HG03064 (cell line): ENCODE data around the gene SPTBN1.

Experiments used
- ATAC-seq: cut with Tn5 transposase; IDR thresholded peaks from one replicate; pipeline ENCODE4 v1.9.1; 2021; ENCODE audit warnings: low read depth; ENCODE audit not compliant: unreplicated experiment

SPTBN1 gene

DNA sequence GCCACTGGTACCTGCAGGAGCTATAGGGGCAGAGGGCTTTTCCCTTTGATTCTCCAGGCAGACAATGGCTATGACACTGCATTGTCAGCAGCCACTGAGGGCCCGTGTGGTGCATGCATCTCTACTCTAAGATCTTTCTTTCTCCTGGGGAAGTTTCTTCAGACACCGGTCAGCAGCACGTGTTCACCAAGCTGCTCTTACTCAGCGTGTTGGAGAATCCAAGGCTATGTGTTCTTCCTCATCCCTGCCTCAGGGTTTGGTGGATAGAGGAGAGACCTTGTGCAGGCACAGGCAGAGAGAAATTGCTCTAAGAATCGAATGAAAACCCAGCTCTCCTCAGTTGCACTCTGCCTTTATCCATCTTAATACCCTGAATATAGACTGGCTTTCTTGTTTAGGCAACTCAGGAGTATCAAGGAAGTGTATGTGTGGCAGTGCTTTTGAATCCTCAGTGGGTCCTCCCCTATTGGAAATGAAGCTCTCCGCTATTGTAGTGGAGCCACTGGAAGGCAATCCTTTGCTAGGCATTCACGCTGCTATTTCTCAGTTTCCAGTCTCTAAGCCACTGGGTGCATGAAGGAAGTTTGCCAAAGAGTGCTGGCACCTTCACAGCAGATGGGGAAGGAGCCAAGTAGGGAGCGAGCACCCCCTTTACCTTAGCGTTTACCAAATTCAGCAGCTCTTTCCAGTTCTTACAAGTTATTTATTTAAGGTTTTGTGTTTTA is 180.4 kb downstream of the SPTBN1 start:
- ATAC-seq, result no peak

DNA sequence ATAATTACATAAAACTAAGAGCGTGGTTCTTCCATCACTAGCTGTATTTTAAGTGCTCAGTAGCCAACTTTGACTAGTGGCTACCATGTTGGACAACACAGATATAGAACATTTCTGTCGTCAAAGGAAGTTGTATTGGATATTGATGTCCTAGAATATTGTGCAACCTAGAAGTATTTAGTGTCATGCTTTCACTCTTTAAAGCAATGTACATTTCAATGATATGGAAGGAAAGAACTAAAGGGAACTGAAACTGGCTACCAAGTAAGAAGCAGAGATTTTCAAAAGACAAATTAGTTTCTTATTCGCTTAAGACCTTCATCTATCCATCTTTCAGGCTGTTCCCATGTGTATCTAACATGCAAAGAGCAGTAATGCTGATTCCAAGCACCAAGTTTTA is 182.0 kb downstream of the SPTBN1 start:
- no peak for ATAC-seq

DNA sequence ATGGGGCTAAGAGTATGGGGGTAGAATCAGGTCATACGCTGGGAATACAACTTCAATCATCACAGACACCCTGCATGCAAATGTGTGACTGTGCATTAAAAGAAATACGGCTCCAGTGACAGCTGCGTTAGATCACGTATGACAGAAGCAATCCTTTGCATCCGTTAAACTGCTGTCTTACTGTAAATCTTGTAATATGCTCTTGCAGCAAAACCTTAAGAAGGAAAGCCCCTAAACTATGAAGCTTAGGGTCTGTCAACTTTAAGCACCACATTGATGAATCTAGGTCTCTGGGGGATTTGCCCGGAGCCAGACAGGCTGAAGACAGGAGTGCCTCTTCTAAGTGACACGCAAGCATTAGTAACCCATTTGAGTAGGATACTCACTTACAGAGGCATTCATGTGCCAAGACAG is 182.7 kb downstream of the SPTBN1 start:
- ATAC-seq, result no peak

DNA sequence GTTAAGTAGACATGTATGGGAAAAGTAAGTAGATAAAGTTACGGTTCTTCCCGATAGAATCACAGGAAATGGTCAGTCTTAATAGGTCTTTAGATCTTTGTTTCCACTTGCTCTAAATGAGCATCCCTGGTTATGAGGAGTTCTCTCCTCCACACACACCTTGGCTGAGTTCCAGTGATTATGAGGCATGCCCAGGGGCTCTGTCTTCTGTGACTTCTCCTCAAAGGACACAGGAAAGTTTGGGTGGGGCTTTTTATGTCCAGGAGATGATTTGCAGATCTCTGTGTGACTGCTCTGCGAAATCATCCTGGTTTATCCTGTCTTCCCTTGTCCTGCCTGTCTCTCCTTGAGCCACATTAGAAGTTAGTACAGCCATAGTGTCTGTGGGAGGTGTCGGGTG is 183.5 kb downstream of the SPTBN1 start:
- no peak for ATAC-seq

DNA sequence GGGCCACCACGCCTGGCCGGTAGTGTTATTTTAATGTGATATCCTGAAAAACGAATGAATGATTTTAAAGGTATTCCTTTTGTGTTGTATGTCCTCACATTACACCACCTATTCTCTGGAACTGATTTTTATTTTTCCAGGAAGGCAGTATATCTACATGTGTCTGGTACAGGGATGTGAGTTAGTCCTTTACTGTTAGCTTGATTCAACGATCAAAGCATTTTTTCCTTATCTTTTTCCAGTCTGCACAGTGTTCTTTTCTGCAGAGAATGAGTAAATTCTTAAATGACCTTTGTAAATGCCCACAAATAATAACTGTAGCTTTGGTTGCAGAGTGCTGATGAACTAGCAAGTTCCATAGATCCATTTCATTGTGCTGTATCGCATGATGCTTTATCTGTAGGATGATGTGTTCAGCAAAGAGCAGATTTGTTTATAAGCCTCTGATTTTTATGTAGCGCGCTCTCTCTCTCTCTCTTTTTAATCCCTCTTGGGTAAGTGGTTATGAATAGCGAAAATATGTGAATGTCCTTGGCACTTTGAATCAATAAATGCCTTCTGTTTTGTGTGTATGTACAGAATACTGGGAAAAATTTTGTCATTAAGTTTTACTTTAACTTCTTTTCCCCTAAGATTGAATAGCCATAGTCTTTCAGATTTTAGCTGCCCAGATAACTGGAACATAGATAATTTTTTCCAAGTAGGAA is 184.9 kb downstream of the SPTBN1 start:
- no peak for ATAC-seq

DNA sequence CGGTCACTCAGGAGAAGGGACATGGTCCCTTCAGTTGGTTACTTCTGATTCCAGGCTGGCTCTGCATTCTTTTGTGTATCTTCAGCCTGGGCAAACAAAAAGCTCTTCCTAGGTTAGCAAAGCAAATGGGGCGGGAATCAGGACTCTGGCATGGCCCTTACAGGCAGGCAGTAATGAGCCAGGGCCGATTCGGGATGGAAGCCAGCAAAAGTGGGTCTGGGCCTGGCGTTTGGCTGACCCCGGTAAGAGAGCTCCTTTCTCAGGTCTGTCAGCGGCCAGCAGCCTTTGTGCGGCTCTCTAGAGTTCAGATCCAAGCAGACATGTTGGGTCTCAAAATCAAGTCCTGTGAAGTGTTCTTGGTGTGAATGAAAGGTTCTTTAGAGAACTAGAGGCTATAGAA is 185.9 kb downstream of the SPTBN1 start:
- ATAC-seq, result no peak

DNA sequence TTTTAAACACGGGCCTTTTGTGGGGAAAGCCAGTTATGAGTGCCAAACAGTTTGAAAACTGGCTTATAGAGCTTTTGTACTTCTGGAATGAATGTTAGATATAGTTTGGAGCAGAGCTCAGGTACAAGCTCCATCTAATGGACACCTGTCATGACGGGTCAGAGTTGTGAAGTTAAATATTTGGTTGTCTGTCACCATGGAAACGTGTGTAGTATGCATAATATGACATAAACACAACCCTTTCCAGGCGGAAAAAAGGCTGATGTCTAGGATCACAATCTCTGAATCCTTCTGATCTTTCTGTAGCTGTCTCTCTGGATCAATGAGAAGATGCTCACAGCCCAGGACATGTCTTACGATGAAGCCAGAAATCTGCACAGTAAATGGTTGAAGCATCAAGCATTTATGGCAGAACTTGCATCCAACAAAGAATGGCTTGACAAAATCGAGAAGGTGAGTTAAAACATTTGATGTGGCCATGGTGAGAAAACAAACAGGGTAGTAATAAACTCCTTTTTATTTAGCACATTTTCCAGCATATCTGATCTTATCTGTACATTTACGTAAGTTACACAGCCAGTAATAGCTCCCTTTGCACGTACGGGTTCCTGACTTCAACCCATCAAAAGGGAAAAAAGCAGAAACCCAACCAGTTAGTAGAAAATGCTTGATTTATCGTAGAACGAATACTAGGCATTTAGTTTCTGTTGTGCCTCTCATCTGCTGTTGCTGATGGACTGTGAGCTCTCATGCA is 186.7 kb downstream of the SPTBN1 start:
- ATAC-seq, result no peak

DNA sequence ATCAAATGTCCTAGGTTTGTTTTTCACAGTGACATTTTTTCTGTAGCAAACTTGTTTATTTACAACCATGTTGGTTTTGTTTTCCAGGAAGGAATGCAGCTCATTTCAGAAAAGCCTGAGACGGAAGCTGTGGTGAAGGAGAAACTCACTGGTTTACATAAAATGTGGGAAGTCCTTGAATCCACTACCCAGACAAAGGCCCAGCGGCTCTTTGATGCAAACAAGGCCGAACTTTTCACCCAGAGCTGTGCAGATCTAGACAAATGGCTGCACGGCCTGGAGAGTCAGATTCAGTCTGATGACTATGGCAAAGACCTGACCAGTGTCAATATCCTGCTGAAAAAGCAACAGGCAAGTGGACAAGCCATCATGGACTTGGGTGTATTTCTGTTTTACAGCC is 188.1 kb downstream of the SPTBN1 start:
- no peak for ATAC-seq

DNA sequence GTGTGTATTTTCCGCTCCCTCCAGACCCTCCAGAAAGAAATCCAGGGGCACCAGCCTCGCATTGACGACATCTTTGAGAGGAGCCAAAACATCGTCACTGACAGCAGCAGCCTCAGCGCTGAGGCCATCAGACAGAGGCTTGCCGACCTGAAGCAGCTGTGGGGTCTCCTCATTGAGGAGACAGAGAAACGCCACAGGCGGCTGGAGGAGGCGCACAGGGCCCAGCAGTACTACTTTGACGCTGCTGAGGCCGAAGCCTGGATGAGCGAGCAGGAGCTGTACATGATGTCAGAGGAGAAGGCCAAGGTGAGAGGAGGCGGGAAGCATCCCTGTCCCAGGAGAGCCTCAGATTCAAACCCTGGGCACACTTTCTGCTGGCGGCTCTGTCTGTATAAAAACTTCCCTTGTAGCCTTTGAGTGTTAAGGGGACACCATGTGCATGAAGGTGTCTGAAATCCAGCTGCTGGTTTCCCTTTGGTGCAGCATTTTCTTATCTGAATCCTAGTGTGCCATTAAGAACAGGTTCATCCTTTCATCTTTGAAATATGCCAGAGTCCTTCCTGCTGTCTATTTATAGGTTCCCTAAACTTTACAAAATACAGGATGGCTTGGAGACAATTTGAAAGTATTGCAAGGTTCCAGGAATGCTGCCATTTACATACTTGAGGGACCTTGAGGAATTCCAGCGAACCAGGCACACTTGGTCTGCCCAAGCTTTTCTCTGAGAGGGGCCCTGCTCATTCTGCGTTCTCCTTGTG is 190.2 kb downstream of the SPTBN1 start:
- no peak for ATAC-seq

DNA sequence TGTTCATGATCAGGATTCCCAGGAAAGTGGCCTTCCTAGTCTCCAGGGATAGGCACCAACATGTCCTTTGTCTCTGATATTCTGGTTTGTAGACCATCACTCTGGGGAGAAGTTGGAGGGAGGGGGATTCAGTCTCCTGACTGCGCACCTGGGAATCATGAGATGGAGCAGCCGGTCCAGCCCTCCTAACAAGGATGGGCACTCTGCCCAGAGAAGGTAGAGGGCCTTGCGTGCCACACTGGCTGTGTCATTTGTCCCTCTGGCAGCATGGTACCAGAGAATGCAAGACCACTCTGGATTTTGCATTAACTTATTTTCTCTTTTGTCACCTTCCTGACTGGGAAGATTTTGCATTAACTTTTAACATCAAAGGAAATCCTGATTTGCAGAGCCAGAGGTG is 192.1 kb downstream of the SPTBN1 start:
- no peak for ATAC-seq

DNA sequence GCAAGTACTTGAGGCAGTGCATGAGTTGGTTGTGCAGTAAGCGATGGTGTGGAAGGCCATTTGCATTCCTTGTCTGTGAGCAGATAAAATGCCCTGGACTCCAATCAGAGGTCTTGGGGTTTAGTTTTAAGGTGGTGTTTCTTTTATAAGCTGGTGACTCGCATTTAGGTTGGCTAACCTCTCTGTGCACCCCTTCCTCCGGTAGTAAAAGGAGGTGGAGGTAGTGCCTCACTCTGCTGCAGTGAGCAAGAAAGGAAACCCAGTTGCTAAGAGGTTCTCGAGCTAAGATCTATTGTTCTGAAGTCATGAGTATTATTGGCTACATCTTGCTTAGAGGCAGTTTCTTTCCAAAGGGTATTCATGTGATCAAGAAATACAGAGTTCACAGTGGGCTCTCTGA is 193.1 kb downstream of the SPTBN1 start:
- ATAC-seq, result no peak

DNA sequence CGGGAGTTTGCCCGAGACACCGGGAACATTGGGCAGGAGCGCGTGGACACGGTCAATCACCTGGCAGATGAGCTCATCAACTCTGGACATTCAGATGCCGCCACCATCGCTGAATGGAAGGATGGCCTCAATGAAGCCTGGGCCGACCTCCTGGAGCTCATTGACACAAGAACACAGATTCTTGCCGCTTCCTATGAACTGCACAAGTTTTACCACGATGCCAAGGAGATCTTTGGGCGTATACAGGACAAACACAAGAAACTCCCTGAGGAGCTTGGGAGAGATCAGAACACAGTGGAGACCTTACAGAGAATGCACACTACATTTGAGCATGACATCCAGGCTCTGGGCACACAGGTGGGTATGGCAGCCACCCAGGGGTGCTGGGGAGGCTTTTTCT is 193.5 kb downstream of the SPTBN1 start:
- no peak for ATAC-seq

DNA sequence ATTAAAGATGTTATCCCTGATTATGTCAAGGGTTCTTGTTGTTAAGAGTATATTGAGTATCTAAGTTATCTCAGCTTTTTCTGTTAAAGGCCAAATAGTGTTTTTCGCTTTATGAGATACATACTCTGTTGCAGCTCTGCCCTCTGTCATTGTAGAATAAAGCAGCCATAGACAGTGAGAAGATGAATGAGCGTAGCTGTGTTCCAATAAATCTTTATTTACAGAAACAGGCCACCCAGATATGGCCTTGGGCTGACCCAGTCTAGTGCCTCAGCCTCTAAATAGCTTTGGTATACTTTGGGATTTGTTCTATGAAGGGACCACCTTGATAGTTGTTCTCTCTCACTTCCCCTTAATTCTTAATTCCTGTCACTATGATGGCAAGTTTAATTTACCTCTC is 194.5 kb downstream of the SPTBN1 start:
- no peak for ATAC-seq

DNA sequence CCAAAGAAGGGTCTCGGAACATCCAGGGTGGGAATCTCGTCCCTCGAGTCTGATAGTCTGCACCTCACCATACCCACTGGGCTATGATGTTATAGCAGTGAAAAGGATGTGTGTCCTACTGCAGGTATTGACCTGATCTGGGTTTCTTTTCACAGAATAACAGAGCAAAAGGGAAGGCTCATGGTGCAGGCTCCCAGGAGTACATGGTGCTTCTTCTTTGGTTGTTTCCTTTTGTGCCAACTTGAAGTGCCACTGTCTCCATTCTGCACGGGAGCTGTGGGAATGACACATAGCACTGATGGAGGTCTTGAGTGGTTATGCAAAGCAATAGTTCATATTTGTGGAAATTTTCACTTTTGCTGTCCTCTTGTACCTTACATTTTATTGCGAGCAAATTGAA is 195.2 kb downstream of the SPTBN1 start:
- ATAC-seq, result no peak

DNA sequence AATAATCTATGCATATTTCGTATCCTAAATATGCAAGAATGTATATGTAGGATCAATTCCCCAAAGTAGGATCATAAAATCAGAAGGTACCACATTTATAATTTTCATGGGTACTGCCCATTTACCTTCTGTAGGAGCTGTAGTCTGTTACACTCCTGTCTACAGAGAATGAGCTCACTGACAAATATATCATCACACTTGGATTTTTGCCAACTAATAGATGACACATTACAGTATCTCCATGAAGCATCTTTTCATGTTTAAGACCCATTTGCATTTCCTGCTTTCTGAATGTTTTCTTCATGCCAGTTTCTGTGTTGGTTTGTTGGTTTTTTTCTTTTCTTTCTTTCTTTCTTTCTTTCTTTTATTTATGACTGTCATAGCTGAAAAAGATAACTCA is 196.4 kb downstream of the SPTBN1 start:
- peak; percentile 82 for ATAC-seq

DNA sequence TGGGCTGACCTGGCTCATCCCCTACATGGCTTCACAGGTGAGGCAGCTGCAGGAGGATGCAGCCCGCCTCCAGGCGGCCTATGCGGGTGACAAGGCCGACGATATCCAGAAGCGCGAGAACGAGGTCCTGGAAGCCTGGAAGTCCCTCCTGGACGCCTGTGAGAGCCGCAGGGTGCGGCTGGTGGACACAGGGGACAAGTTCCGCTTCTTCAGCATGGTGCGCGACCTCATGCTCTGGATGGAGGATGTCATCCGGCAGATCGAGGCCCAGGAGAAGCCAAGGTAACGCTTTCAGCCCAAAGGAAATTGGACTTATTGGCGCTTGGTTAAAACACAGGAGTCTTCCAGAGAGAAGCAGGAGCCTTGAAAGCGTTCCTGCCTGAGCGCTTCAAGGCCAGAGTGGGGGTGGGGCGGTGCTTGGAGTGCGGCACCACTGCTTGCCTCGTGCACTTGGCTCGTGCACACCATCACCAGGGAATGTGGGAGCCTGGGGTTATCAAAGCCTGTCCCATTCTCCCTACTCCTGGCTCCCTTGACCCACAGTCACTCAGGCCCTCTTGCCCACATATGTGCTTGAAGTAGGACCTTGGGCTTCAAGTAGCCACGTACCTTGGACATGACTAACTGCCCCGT is 197.6 kb downstream of the SPTBN1 start:
- no peak for ATAC-seq

DNA sequence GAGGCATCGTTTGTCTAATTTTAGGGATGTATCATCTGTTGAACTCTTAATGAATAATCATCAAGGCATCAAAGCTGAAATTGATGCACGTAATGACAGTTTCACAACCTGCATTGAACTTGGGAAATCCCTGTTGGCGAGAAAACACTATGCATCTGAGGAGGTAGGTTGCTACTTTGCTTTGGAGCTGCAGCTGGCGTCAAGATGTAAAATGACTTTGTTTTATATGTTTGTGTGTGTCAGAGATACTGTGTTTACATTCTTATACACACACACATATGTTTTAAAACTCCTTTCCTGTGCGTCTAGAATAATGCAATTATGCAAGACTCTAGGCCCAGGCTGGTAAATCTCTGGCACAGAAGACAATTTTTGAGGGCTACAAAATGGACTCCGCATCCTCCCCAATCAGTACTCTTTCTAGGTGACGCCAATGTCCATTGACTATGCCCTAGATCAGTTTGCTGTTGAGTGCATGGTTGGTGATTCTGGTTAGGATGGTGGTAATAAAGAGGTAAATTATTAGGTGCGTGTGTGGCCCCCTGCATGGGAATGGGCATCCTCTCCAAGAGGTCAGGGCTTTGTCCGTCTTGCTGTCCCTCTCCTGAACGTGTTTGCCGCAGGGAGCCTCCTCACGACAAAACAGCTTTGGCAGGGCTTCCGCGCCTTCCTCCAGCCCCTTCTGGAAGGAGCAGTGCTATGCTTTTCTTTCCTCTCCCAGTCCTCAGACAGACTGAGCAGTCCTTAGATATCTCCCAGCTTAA is 199.1 kb downstream of the SPTBN1 start:
- ATAC-seq, result no peak

DNA sequence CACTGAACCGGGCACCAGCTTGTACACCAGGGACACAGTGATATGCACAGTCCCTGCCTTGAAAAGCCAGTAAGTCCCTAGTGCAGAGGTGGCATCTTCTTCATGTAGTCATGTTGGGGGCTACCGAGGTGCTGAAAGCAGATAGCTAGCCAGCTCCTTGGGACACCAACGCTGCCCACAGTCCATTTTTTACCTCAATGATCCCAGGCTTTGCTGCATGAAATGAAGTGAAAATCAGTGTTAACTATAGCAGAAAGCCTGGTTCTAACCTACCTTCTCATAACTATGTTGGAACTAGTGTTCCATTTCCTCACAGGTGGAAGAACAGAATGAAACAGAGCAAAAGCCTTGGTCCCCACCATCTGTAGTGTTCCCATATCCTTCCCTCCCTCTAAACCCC is 200.7 kb downstream of the SPTBN1 start:
- no peak for ATAC-seq

DNA sequence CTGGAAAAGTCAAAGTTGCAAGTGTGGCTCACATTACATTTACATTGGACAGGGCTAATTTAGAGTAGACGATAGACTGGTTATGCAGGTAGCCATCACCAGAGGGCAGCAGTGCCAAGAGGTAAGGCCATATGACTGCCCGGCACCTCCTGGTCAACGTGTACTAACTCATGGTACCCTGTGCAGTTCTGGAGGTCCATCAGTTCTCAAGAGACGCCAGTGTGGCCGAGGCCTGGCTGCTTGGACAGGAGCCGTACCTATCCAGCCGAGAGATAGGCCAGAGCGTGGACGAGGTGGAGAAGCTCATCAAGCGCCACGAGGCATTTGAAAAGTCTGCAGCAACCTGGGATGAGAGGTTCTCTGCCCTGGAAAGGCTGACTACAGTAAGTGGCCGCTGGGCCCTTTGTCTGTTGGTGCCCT is 201.5 kb downstream of the SPTBN1 start:
- no peak for ATAC-seq

DNA sequence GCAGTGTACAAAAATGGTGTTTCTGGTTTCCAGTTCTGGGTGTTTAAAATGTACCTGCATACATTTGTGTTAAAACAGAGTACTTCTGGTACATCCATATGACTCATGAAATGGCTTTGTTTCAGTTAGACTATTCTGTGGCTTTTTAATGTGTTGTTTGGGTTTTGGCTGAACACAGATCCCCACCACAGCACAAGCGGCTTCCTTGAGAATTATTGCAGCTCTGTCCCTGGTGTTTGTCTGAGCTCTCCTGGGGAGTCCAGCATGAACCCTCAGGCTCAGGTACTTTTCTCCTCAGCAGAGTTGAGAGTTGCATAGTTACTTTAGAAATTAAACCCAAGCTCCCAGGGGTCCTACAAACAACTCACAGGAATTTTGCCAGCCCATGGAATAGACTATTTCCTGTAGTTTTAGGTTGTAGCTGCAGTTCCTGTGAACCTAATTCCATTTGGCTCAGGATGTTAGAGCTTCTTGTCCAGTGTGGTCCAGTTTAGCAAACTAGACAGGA is 202.5 kb downstream of the SPTBN1 start:
- ATAC-seq, result no peak
